HG03045 (cell line): ENCODE measurements around the gene SKI.
A peak's percentile ranks its signal among the peaks of the same experiment; 100 is the strongest.

Experiments used
- ATAC-seq: cut with Tn5 transposase; IDR thresholded peaks from one replicate; pipeline ENCODE4 v1.9.1; 2021; ENCODE audit warnings: mild to moderate bottlenecking, moderate library complexity; ENCODE audit not compliant: unreplicated experiment

Gene SKI

GRCh38 chr1:2194319-2194897, 33.7 kb upstream of the SKI start, which contains the start of gene FAAP20:
TSS of gene FAAP20 (minus strand) at chr1:2194772. CDS start at chr1:2194749, 23 bp downstream.
- ATAC-seq = peak; percentile 50

- peak; percentile 58 for ATAC-seq
Observed at GRCh38 chr1:2194898-2195673, 33.0 kb upstream of the SKI start.

GRCh38 chr1:2195785-2196184, 32.3 kb upstream of the SKI start:
- no peak for ATAC-seq

GRCh38 chr1:2196901-2197638, 31.0 kb upstream of the SKI start:
- ATAC-seq = no peak

DNA sequence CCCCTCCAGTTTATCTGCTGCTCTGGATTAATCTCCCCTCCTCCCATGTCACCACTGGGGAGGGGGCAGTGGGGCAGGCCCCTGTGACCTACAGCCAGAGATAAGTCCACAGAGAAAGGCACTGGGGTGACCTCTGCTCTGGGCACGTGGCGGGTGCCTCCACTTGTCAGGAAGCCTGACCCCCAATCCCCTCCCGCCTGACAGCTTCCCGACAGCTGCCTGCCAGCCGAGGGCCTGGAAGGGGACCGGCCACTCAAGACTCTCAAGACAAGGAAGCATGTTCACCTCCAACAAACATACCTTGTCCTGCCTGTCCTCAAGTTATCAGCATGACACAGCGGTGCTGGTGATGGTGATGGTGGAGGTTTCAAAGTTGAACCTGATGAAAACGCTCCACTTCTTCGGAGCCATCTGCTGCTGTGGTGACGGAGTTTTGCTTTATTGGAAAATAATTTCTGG, 30.4 kb upstream of the SKI start:
- no peak for ATAC-seq

- ATAC-seq = no peak
Observed at GRCh38 chr1:2198571-2198970, 29.5 kb upstream of the SKI start.

GRCh38 chr1:2199042-2199810, 28.9 kb upstream of the SKI start:
- peak; percentile 32 for ATAC-seq

DNA sequence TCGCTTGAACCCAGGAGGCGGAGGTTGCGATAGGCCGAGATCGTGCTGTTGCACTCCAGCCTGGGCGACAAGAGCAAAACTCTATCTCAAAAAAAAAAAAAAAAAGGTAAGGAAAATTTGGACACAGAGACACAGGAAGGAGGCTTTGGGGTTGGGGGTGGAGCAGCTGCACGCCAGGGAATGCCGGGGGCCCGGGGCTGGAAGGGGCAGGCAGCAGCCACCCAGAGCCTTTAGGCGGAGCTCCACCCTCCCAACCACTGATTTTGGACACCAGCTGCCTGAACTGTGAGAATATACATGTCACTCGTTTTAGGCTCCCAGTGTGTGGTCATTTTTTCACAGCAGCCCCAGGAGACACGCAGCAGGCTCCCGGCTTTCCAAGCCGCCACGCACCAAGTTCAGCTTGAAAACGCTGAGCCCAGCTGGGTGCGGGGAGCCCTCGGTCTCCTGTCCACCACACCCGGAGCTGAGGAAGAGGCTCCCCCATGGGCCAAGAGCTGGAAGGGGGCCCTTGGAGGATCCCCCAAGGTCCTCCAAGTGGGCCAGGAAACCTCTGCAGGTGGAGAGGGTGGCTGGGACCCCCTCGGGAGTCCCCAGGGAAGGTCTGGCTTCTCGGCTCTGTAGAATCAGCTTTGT, 27.7 kb upstream of the SKI start:
- no peak for ATAC-seq

GRCh38 chr1:2201062-2201461, 27.1 kb upstream of the SKI start:
- no peak for ATAC-seq

DNA sequence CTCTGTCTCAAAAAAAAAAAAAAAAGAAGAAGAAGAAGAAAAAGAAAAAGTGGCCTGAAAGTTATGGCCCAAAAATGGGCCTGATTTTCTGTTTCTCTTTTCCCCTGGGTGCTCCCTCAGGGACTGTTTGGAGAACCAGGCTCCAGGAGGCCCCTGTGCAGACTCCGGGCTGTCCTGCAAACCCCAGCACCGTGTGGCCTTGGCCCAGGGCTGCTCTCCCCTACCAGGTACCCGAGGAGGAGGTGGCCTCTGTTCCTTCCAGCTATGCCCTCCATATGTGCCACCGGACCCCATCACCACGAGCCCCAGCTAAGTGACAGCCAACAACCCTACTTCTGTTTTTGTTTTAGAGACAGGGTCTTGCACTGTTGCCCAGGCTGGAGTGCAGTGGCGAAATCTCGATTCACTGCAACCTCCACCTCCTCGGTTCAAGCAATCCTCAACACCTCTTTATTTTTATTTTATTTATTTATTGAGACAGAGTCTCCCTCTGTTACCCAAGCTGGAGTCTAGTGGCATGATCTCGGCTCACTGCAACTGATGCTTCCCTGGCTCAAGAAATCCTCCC, 26.0 kb upstream of the SKI start:
- no peak for ATAC-seq

DNA sequence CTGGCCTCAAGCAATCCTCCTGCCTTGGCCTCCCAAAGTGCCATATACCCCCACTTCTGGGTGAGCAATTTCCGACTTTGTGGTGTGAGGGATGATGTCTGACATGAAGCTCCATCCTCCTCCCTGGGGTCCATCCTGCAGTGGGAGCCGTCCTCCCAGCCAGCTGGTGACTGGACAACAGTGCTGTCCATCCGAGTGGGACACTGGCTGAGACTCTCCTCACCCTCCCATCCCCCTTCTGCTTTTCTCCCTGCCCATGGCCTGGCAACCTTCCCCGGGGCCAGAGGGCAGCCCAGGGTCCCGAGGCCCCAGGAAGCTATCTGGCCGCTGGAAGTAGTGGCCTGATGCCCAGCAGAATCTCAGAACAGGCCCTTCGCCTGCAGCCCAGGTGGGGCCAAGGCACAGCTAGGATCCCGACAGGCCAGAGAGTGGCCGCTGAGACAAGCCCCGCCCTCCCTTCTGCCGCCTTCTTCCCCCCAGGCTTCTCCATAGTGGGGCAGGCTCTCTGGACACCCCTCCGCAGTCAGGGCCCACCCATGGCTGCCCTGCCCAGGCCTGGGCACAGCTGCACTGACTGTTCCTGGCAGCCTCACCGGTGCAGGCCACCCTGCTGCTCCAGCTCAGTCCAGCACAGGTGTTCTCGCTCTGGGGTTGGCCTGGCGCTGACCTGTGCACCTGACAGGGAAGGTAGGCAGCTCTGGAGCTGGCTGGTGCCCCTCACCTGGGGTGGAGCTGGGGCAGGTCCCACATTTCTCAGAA, 25.1 kb upstream of the SKI start:
- ATAC-seq = no peak

GRCh38 chr1:2203671-2204414, 24.3 kb upstream of the SKI start:
- no peak for ATAC-seq

DNA sequence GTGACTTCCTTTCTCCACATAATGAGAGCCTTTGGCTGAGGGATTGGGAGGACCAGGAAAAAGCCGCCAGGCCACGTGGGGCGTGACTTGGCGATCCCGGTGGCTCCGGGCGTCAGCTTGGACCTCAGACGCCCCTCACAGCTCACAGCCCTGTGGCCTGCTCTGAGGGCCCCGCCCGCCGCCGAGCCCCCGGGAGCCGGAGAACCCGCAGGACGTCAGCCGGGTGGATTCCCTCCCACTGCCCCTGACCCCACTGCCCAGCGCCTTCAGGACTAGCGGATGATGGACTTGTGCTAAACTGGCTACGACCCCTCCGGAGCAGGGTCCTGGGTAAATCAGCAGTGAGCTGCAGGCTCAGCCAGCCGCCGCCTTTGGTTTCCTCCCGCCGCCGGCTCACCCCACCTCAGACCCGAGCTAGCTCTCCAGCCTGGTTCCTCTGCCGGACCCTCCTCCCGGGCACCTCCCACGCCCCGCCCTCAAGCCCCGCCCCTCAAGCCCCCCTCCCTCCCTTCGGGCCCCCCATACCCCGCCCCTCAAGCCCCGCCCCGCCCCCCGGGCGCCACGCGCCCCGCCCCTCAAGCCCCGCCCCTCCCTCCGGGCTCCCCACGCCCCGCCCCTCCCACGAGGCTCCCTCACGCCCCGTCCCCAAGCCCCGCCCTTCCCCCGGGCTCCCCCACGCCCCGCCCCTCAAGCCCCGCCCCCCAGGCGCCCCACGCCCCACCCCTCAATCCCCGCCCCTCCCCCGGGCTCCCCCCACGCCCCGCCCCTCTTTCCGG, 23.5 kb upstream of the SKI start:
- no peak for ATAC-seq

- ATAC-seq = peak; percentile 69
Observed at GRCh38 chr1:2205191-2205952, 22.7 kb upstream of the SKI start.

- no peak for ATAC-seq
Observed at GRCh38 chr1:2206813-2207487, 21.2 kb upstream of the SKI start.

DNA sequence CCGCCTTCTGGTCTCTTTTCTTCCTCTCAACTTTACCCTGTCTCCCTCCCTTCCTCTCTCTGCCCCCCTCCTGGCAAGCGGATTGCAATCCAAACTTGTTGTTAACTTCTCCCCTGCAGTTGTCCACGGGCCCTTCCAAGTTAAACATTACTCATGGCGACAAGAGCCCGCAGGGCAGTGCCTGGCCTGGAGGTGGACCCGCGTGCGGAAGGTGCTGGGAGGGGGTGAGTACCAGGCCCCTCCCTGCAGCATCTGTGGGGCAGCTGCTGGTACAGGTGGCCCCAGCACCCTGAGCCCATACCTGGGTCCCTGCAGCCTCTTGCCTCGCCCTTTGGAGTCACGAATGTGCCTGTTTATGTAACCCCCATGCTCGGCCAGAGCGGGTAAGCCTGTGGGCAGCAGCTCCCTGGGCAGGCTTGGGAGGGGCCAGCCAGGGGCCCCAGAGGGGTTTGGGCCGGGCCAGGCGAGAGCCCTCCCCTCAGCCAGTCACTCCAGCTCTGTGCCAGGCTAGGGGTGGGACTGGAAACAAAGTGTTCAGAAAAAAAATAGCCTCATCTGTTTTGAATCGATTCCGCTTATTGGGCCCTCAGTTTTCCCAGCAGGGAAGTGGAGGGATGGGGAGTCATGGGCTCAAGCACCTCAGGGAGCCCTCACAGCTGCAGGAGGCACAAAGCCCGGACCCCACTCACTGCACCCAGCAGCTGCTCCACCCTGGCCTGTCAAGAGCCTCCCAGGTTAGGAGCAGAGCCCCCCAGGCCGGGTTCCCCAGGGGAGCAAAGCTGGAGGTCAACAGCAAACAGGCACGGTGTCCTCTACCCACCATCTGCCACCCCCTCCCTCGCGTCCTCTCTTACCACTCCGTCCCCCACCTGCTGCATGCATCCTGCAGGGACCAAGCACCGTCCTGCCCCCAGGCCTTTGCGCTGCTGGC, 19.5 kb upstream of the SKI start:
- ATAC-seq = no peak
